ENCODE data around the gene SCGB1C1. TPM values are rescaled to one million over a fixed set of nuclear protein-coding genes. Genes with fewer than 3 reads are reported as not detected.

Gene SCGB1C1
- total RNA-seq, 1 experiment from 2014 or later = not detected

DNA sequence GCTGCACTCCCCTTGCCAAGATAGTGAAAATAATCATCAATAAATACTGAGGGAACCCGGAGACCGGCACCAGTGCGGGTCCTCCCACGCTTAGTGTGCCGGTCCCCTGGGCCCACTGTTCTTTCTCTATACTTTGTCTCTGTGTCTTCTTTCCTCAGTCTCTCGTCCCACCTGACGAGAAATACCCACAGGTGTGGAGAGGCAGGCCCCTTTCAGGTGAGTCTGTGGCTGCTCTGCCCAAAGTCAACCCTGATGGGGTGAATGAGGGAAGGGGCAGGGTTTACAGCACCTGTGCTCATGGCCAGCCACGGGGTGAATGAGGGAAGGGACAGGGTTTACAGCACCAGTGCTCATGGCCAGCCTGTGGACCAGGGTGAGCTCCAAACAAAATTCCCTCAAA lies 9.6 kb downstream of the SCGB1C1 start:
- H3K9ac ChIP-seq (ENCODE audit: low read length) = no peak overlapping the region
- ChIA-PET POLR2A (no interaction called here), CTCF (no interaction called here), RAD21 (ENCODE audit: low non-redundant PET in 1 of 2, low total read pairs in 2 of 2, uncharacterized antibody in 2 of 2, unreplicated experiment in 2 of 2) (no interaction called here)
- H3K9me3 ChIP-seq (ENCODE audit: control insufficient read depth in 1 of 2, insufficient read depth in 1 of 2, low read depth in 1 of 2, low read length in 2 of 2) = no peaks in the 10 kb centered on the region
- TF ChIP-seq YY1 (IDR thresholded peaks at IDR 0.05; ENCODE audit: extremely low read depth, insufficient replicate concordance, low read depth, low read length) = no peak
- no peak for TF ChIP-seq POLR2AphosphoS5 (IDR thresholded peaks at IDR 0.05; ENCODE audit: low read depth, low read length)
- TF ChIP-seq, protein P1, sequence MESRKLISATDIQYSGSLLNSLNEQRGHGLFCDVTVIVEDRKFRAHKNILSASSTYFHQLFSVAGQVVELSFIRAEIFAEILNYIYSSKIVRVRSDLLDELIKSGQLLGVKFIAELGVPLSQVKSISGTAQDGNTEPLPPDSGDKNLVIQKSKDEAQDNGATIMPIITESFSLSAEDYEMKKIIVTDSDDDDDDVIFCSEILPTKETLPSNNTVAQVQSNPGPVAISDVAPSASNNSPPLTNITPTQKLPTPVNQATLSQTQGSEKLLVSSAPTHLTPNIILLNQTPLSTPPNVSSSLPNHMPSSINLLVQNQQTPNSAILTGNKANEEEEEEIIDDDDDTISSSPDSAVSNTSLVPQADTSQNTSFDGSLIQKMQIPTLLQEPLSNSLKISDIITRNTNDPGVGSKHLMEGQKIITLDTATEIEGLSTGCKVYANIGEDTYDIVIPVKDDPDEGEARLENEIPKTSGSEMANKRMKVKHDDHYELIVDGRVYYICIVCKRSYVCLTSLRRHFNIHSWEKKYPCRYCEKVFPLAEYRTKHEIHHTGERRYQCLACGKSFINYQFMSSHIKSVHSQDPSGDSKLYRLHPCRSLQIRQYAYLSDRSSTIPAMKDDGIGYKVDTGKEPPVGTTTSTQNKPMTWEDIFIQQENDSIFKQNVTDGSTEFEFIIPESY (IDR thresholded peaks at IDR 0.05; ENCODE audit: extremely low read depth, insufficient replicate concordance, low read length) = no peak
- no peak for TF ChIP-seq TCF7L2 (IDR thresholded peaks at IDR 0.05; ENCODE audit: borderline replicate concordance, extremely low read depth, insufficient read depth, insufficient read length)
- TF ChIP-seq SIN3A (IDR thresholded peaks at IDR 0.05; ENCODE audit: low read depth) = no peak
- TF ChIP-seq FOSL1 (IDR thresholded peaks at IDR 0.05; ENCODE audit: low read depth) = no peak
- no peak for TF ChIP-seq EZH2 (IDR thresholded peaks at IDR 0.05)
- no peak for TF ChIP-seq CEBPB (IDR thresholded peaks at IDR 0.05; ENCODE audit: low read depth)
- TF ChIP-seq EZH2phosphoT487 (IDR thresholded peaks at IDR 0.05; ENCODE audit: borderline replicate concordance) = no peak
- TF ChIP-seq RAD21 (IDR thresholded peaks at IDR 0.05; ENCODE audit: low read depth) = no peak
- TF ChIP-seq, protein P2, sequence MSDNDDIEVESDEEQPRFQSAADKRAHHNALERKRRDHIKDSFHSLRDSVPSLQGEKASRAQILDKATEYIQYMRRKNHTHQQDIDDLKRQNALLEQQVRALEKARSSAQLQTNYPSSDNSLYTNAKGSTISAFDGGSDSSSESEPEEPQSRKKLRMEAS (IDR thresholded peaks at IDR 0.05) = no peak
- no peak for TF ChIP-seq JUND (IDR thresholded peaks at IDR 0.05)
- TF ChIP-seq, protein P3, sequence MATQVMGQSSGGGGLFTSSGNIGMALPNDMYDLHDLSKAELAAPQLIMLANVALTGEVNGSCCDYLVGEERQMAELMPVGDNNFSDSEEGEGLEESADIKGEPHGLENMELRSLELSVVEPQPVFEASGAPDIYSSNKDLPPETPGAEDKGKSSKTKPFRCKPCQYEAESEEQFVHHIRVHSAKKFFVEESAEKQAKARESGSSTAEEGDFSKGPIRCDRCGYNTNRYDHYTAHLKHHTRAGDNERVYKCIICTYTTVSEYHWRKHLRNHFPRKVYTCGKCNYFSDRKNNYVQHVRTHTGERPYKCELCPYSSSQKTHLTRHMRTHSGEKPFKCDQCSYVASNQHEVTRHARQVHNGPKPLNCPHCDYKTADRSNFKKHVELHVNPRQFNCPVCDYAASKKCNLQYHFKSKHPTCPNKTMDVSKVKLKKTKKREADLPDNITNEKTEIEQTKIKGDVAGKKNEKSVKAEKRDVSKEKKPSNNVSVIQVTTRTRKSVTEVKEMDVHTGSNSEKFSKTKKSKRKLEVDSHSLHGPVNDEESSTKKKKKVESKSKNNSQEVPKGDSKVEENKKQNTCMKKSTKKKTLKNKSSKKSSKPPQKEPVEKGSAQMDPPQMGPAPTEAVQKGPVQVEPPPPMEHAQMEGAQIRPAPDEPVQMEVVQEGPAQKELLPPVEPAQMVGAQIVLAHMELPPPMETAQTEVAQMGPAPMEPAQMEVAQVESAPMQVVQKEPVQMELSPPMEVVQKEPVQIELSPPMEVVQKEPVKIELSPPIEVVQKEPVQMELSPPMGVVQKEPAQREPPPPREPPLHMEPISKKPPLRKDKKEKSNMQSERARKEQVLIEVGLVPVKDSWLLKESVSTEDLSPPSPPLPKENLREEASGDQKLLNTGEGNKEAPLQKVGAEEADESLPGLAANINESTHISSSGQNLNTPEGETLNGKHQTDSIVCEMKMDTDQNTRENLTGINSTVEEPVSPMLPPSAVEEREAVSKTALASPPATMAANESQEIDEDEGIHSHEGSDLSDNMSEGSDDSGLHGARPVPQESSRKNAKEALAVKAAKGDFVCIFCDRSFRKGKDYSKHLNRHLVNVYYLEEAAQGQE (IDR thresholded peaks at IDR 0.05; ENCODE audit: low read depth) = no peak
- TF ChIP-seq, protein P4, sequence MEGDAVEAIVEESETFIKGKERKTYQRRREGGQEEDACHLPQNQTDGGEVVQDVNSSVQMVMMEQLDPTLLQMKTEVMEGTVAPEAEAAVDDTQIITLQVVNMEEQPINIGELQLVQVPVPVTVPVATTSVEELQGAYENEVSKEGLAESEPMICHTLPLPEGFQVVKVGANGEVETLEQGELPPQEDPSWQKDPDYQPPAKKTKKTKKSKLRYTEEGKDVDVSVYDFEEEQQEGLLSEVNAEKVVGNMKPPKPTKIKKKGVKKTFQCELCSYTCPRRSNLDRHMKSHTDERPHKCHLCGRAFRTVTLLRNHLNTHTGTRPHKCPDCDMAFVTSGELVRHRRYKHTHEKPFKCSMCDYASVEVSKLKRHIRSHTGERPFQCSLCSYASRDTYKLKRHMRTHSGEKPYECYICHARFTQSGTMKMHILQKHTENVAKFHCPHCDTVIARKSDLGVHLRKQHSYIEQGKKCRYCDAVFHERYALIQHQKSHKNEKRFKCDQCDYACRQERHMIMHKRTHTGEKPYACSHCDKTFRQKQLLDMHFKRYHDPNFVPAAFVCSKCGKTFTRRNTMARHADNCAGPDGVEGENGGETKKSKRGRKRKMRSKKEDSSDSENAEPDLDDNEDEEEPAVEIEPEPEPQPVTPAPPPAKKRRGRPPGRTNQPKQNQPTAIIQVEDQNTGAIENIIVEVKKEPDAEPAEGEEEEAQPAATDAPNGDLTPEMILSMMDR (IDR thresholded peaks at IDR 0.05 in 2 of 3, conservative IDR thresholded peaks at IDR 0.05 in 1 of 3; ENCODE audit: borderline replicate concordance in 1 of 3, insufficient read depth in 1 of 3, low read depth in 2 of 3, low read length in 2 of 3) = no peak
- TF ChIP-seq ZNF274 (IDR thresholded peaks at IDR 0.05; ENCODE audit: low read depth, low read length) = no peak
- no peak for TF ChIP-seq POLR2A (IDR thresholded peaks at IDR 0.05; ENCODE audit: borderline replicate concordance, extremely low read depth, insufficient read depth, insufficient read length)
- TF ChIP-seq, protein P5, sequence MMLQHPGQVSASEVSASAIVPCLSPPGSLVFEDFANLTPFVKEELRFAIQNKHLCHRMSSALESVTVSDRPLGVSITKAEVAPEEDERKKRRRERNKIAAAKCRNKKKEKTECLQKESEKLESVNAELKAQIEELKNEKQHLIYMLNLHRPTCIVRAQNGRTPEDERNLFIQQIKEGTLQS (IDR thresholded peaks at IDR 0.05) = no peak
- no TSS peak for BruUV-seq (replicated peaks)
- no peak overlapping the region for H3K4me3 ChIP-seq (replicated peaks in 1 of 2; ENCODE audit: low read depth in 1 of 2, low read length in 2 of 2)
- peaks cover 6 to 24% of the 10 kb centered on the region in 2 experiments; a peak in 3 of 4 replicates for H3K36me3 ChIP-seq (ENCODE audit: control insufficient read depth in 1 of 2, insufficient read depth in 2 of 2, low read length in 2 of 2)
- H3K79me2 ChIP-seq (ENCODE audit: insufficient read depth, low read length) = peaks cover 29% of the 10 kb centered on the region
- H3K4me2 ChIP-seq (ENCODE audit: low read length) = no peak overlapping the region
- H3K27ac ChIP-seq (ENCODE audit: low read depth, low read length) = no peak overlapping the region
- H3K27me3 ChIP-seq (ENCODE audit: insufficient read depth, low read length) = no peaks in the 10 kb centered on the region
- intact Hi-C loops (cut with micrococcal nuclease) = no loop called here
- no peaks in the 10 kb centered on the region for H4K20me1 ChIP-seq (ENCODE audit: insufficient read depth)
- peaks cover 7 to 11% of the 10 kb centered on the region in 2 experiments for H3K4me1 ChIP-seq (ENCODE audit: control insufficient read depth in 1 of 2, insufficient read depth in 2 of 2, low read length in 2 of 2)
- DNase-seq (ENCODE audit: low read depth, low spot score) = no peak
- ATAC-seq = no peak
- no peak overlapping the region for H2AFZ ChIP-seq (ENCODE audit: low read depth, low read length, poor library complexity, severe bottlenecking)
- no peaks in the 10 kb centered on the region for H3K9me2 ChIP-seq (ENCODE audit: insufficient read depth)
